Esophagus squamous epithelium (tissue), 4 donors: ENCODE measurements around the gene R3HDM4.
"Not testable (repeated sequence)": the region's sequence is repeated elsewhere in the genome, so short reads cannot be mapped to it uniquely, and the experiment has no call there.

ENCODE experiments used
- CTCF ChIP-seq, 6 experiments: fragments of 450-650 bp in 4 of 6; fragments of 200-600 bp in 2 of 6; sonication (generic) in 2 of 6; IDR thresholded peaks; one replicate each; pipeline ENCODE4 v1.5.1; 2016 to 2019; ENCODE audit warnings: antibody characterized with exemption in 6 of 6, mild to moderate bottlenecking in 4 of 6, moderate library complexity in 4 of 6
- POLR2A ChIP-seq, 4 donors: fragments of 450-650 bp; IDR thresholded peaks; one replicate each; pipeline ENCODE4 v1.6.1; 2017; ENCODE audit warnings: antibody characterized with exemption in 4 of 4, mild to moderate bottlenecking in 4 of 4, moderate library complexity in 3 of 4

DNA sequence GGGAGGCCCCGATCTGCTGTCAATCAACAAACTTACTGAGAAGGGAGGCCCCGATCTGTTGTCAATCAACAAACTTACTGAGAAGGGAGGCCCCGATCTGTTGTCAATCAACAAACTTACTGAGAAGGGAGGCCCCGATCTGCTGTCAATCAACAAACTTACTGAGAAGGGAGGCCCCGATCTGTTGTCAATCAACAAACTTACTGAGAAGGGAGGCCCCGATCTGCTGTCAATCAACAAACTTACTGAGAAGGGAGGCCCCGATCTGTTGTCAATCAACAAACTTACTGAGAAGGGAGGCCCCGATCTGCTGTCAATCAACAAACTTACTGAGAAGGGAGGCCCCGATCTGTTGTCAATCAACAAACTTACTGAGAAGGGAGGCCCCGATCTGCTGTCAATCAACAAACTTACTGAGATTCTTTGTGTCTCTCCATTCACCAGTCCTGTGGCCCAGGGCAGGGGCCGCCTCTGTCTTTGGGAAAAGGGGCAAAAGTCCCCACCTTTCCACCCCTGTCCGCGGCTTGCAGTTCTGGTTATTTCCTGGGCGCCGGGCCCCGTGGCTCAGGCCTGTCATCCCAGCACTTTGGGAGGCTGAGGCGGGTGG is 59.3 kb downstream of the R3HDM4 start:
- not testable (repeated sequence) for TF ChIP-seq CTCF, POLR2A (IDR thresholded peaks at IDR 0.05)
